Esophagus muscularis mucosa (tissue), 4 donors: Measurements from ENCODE around the gene TOX2. TPM values are rescaled to one million over a fixed set of nuclear protein-coding genes. Genes with fewer than 3 reads are reported as not detected.

Source experiments
- DNase-seq: peaks from one replicate; pipeline ENCODE4 v3.0.0-alpha.2; 2017; ENCODE audit errors: extremely low spot score
- H3K27ac ChIP-seq, 4 donors: fragments of 200-600 bp; sonication (generic); replicated peaks in 1 of 4; 1 replicate in 3 of 4; 2 replicates in 1 of 4; pipeline ENCODE4 v1.5.1; 2016 to 2019; ENCODE audit warnings: mild to moderate bottlenecking in 1 of 4
- H3K27me3 ChIP-seq, 4 donors: fragments of 200-600 bp; sonication (generic); one replicate each; pipeline versions ENCODE4 v1.5.1 to v1.6.0; 2016 to 2019
- H3K36me3 ChIP-seq, 4 donors: fragments of 200-600 bp; sonication (generic); one replicate each; pipeline ENCODE4 v1.5.1; 2016 to 2019
- H3K4me1 ChIP-seq, 4 donors: fragments of 200-600 bp; sonication (generic); one replicate each; pipeline ENCODE4 v1.5.1; 2016 to 2019
- H3K4me3 ChIP-seq, 4 donors: fragments of 200-600 bp; sonication (generic); 1 replicate in 2 of 4; 2 replicates in 2 of 4; pipeline ENCODE4 v1.5.1; 2016 to 2019; ENCODE audit warnings: mild to moderate bottlenecking in 4 of 4, moderate library complexity in 1 of 4
- H3K9me3 ChIP-seq, 4 donors: fragments of 200-600 bp; sonication (generic); 1 replicate in 3 of 4; 2 replicates in 1 of 4; pipeline ENCODE4 v1.5.1; 2016 to 2019
- CTCF ChIP-seq, 3 experiments: fragments of 200-600 bp in 2 of 3; fragments of 450-650 bp in 1 of 3; sonication (generic) in 2 of 3; IDR thresholded peaks; one replicate each; pipeline ENCODE4 v1.5.1; 2017 to 2019; ENCODE audit warnings: antibody characterized with exemption in 3 of 3, mild to moderate bottlenecking in 2 of 3, moderate library complexity in 1 of 3
- EP300 ChIP-seq: sonication (generic); formaldehyde crosslinking; IDR thresholded peaks from one replicate; pipeline ENCODE4 v1.6.1; 2017; ENCODE audit warnings: antibody characterized with exemption
- POLR2A ChIP-seq: fragments of 450-650 bp; IDR thresholded peaks from one replicate; pipeline ENCODE4 v1.6.1; 2017; ENCODE audit warnings: antibody characterized with exemption, moderate library complexity, mild to moderate bottlenecking, low read depth
- POLR2AphosphoS5 ChIP-seq, 2 donors: sonication (generic); formaldehyde crosslinking; IDR thresholded peaks; one replicate each; pipeline ENCODE4 v1.6.1; 2017; ENCODE audit warnings: antibody characterized with exemption in 2 of 2
- WGBS: methylation state at CpG from one replicate; pipeline ENCODE4 v1.1.5; 2018; 5-methylcytosine and 5-hydroxymethylcytosine counted together
- intact Hi-C: fragments of 100-400 bp; cut with DNase I; formaldehyde crosslinking; loops from one replicate; pipeline ENCODE4 v1.15.1; 2023
- total RNA-seq, 4 donors: library from RNA; depleted of rRNA; stranded (reverse); fragments of >200 nt; gene quantifications; one replicate each; pipeline versions ENCODE4 v1.1.0 to v1.2.1, GENCODE V29; 2016

Gene TOX2
- total RNA-seq, 4 donors from 2014 or later, result 19.4 to 39.5 (median 32.8) TPM

DNA sequence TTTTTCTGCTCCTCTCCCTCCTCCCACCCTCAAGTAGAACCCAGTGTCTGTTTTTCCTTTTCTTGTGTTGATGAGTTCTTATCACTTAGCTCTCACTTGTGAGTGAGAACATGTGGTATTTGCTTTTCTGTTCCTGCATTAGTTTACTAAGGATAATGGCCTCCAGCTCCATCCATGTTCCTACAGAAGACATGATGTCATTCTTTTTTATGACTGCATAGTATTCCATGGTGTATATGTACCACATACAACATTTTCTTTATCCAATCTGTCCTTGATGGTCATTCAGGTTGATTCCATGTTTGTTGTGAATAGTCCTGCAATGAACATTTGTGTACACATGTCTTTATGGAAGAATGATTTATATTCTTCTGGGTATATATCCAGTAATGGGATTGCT, 81.0 kb downstream of the TOX2 start:
- DNase-seq, result no peak
- H3K36me3 ChIP-seq, result no peaks in the 10 kb centered on the region
- no peaks in the 10 kb centered on the region for H3K27me3 ChIP-seq
- H3K9me3 ChIP-seq, result no peaks in the 10 kb centered on the region
- intact Hi-C loops, result no loop called here
- H3K4me3 ChIP-seq, result no peak overlapping the region
- H3K4me1 ChIP-seq, result no peaks in the 10 kb centered on the region
- TF ChIP-seq CTCF (IDR thresholded peaks at IDR 0.05) (no peak), EP300 (no peak), POLR2A (no peak)
- no peak overlapping the region for H3K27ac ChIP-seq

GRCh38 chr20:43996240-43996930, 81.7 kb downstream of the TOX2 start:
- TF ChIP-seq EP300, result no peak
- TF ChIP-seq CTCF (IDR thresholded peaks at IDR 0.05), result no peak
- no peak for TF ChIP-seq POLR2AphosphoS5 (IDR thresholded peaks at IDR 0.05)
- no peak for TF ChIP-seq POLR2A
- intact Hi-C loops, result no loop called here

GRCh38 chr20:43999848-44000247, 85.2 kb downstream of the TOX2 start:
- DNase-seq, result no peak
- WGBS, result 72% methylated on average over 4 of the region's 4 CpGs
- no peaks in the 10 kb centered on the region for H3K4me1 ChIP-seq

More at GRCh38 chr20:43996240-43996930, 81.7 kb downstream of the TOX2 start:
- H3K27ac ChIP-seq, result no peak overlapping the region
- no peaks in the 10 kb centered on the region for H3K4me1 ChIP-seq
- no peaks in the 10 kb centered on the region for H3K36me3 ChIP-seq
- no peak overlapping the region for H3K4me3 ChIP-seq
- no peaks in the 10 kb centered on the region for H3K27me3 ChIP-seq
- H3K9me3 ChIP-seq, result no peaks in the 10 kb centered on the region
- 86% methylated on average over 7 of the region's 7 CpGs for WGBS
- DNase-seq, result no peak

DNA sequence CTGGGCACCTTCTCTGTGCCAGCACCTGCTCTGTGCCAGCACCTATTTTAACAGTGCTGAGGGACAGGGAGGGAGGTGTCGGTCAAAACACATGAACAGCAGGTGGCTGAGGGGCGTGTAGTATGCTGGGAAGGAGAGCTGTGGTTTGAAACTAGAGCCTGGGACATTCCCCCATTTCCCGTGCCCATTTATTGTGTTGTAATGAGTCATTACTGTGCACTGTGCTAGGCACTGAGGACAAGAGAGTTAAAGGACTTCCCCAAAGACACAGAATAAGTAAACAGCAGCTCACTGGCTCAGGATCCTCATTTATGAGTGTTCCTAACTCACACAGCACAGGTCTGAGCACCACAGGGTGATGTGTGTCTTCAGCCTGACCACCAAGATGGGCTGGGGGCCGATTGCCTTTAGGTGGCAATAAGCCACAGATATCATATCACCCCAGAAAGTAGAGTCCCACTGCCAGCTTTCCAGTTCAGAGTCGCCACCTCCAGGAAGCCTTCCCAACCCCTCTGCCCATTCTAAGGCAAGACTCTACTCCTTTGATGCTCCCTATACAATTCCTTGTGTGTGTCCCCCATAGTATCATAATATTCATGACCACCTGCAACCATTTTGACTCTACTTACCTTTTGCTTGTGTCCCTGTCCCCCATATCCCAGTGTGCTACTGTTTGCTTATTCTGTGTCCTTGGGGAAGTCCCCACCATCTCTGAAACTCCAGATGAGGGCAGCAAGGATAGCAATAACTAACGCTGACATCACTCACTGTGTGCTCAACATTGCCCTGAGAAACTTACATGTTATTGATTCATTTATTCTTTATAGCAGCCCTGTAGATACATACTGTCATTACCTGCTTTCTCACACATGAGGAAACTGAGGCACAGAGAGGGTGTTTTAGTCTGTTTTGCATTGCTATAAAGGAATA, 87.3 kb downstream of the TOX2 start:
- Histone ChIP-seq H3K36me3 (peaks cover 0 to 6% (median 4%) of the 10 kb centered on the region in 4 donors), H3K27me3 (no peaks in the 10 kb centered on the region), H3K27ac (no peak overlapping the region), H3K9me3 (no peaks in the 10 kb centered on the region), H3K4me1 (no peaks in the 10 kb centered on the region), H3K4me3 (no peak overlapping the region)
- DNase-seq, result no peak
- TF ChIP-seq POLR2AphosphoS5 (IDR thresholded peaks at IDR 0.05) (no peak), EP300 (no peak), CTCF (IDR thresholded peaks at IDR 0.05) (no peak), POLR2A (no peak)
- intact Hi-C loops, result no loop called here
- 79% methylated on average over 6 of the region's 6 CpGs for WGBS

More at GRCh38 chr20:43999848-44000247, 85.2 kb downstream of the TOX2 start:
- Histone ChIP-seq H3K27ac (no peak overlapping the region), H3K9me3 (no peaks in the 10 kb centered on the region), H3K4me3 (no peak overlapping the region), H3K36me3 (no peaks in the 10 kb centered on the region), H3K27me3 (no peaks in the 10 kb centered on the region)
- intact Hi-C loops, result no loop called here
- TF ChIP-seq POLR2A, result no peak
- no peak for TF ChIP-seq EP300
- TF ChIP-seq CTCF (IDR thresholded peaks at IDR 0.05), result no peak
- no peak for TF ChIP-seq POLR2AphosphoS5 (IDR thresholded peaks at IDR 0.05)
